SK-N-SH treated with all-trans-retinoic acid at 6 μM for 48 hours (cell line): ENCODE results near the gene POFUT1.

Experiments
- ATAC-seq: fragments of 200-7000 bp; cut with Tn5 transposase; 3 replicates; pipeline ENCODE4 v1.9.1; 2020; ENCODE audit warnings: mild to moderate bottlenecking, moderate library complexity
- ARNTL ChIP-seq: fragments of 450-650 bp; formaldehyde crosslinking; IDR thresholded peaks from 2 replicates; pipeline ENCODE4 v1.5.0; 2020; ENCODE audit warnings: low read depth, mild to moderate bottlenecking, moderate library complexity, borderline replicate concordance
- BACH2 ChIP-seq: fragments of 250-450 bp; sonication (Bioruptor Pico); IDR thresholded peaks from 2 replicates; pipeline ENCODE4 v1.9.0; 2021; ENCODE audit warnings: mild to moderate bottlenecking, borderline replicate concordance
- CSDC2 ChIP-seq: fragments of 250-450 bp; sonication (Bioruptor Pico); IDR thresholded peaks from 2 replicates; pipeline ENCODE4 v1.5.0; 2020; ENCODE audit warnings: mild to moderate bottlenecking, moderate library complexity
- ESRRG ChIP-seq: fragments of 250-450 bp; sonication (Bioruptor Pico); IDR thresholded peaks from 2 replicates; pipeline ENCODE4 v1.6.1; 2021; ENCODE audit warnings: mild to moderate bottlenecking
- GLIS3 ChIP-seq: fragments of 250-450 bp; sonication (Bioruptor Pico); IDR thresholded peaks from 2 replicates; pipeline ENCODE4 v1.5.0; 2020; ENCODE audit warnings: mild to moderate bottlenecking, moderate library complexity
- ISL1 ChIP-seq: fragments of 250-450 bp; sonication (Bioruptor Pico); IDR thresholded peaks from 2 replicates; pipeline ENCODE4 v2.1.2; 2022; ENCODE audit warnings: mild to moderate bottlenecking, moderate library complexity
- OSR1 ChIP-seq: fragments of 250-450 bp; sonication (Bioruptor Pico); IDR thresholded peaks from 2 replicates; pipeline ENCODE4 v1.8.0; 2022; ENCODE audit warnings: moderate library complexity, mild to moderate bottlenecking, inconsistent platforms
- PPARA ChIP-seq: fragments of 250-450 bp; sonication (Bioruptor Pico); IDR thresholded peaks from 2 replicates; pipeline ENCODE4 v1.5.0; 2020; ENCODE audit warnings: mild to moderate bottlenecking, borderline replicate concordance
- RARB ChIP-seq: fragments of 250-450 bp; sonication (Bioruptor Pico); IDR thresholded peaks from 2 replicates; pipeline ENCODE4 v1.8.0; 2021; ENCODE audit warnings: mild to moderate bottlenecking, moderate library complexity
- SNAI2 ChIP-seq: fragments of 250-450 bp; sonication (Bioruptor Pico); IDR thresholded peaks from 2 replicates; pipeline ENCODE4 v1.5.0; 2020; ENCODE audit warnings: mild to moderate bottlenecking, moderate library complexity
- TCF4 ChIP-seq: fragments of 250-450 bp; sonication (Bioruptor Pico); IDR thresholded peaks from 2 replicates; pipeline ENCODE4 v1.8.0; 2021; ENCODE audit warnings: mild to moderate bottlenecking, moderate library complexity, borderline replicate concordance
- TOX ChIP-seq: fragments of 250-450 bp; sonication (Bioruptor Pico); IDR thresholded peaks from 2 replicates; pipeline ENCODE4 v1.8.0; 2021; ENCODE audit warnings: mild to moderate bottlenecking, moderate library complexity, borderline replicate concordance
- ZC3H10 ChIP-seq: fragments of 250-450 bp; sonication (Bioruptor Pico); IDR thresholded peaks from 2 replicates; pipeline ENCODE4 v1.5.1; 2021; ENCODE audit warnings: mild to moderate bottlenecking, moderate library complexity
- ZFP3 ChIP-seq: fragments of 250-450 bp; sonication (Bioruptor Pico); IDR thresholded peaks from 2 replicates; pipeline ENCODE4 v1.5.0; 2020; ENCODE audit warnings: mild to moderate bottlenecking, moderate library complexity
- ZFP30 ChIP-seq: fragments of 450-650 bp; formaldehyde crosslinking; IDR thresholded peaks from 2 replicates; pipeline ENCODE4 v1.5.0; 2022; ENCODE audit warnings: mild to moderate bottlenecking, moderate library complexity
- ZNF70 ChIP-seq: fragments of 450-650 bp; formaldehyde crosslinking; IDR thresholded peaks from 2 replicates; pipeline ENCODE4 v1.5.0; 2020; ENCODE audit warnings: mild to moderate bottlenecking, moderate library complexity
- TF ChIP-seq, protein P1 (sequence below): fragments of 250-450 bp; sonication (Bioruptor Pico); IDR thresholded peaks from 2 replicates; pipeline ENCODE4 v1.5.1; 2020; ENCODE audit warnings: low read depth, mild to moderate bottlenecking, moderate library complexity
- TF ChIP-seq, protein P2 (sequence below): fragments of 250-450 bp; sonication (Bioruptor Pico); IDR thresholded peaks from 2 replicates; pipeline ENCODE4 v1.5.1; 2021; ENCODE audit warnings: mild to moderate bottlenecking, moderate library complexity
- TF ChIP-seq, protein P3 (sequence below): fragments of 250-450 bp; sonication (Bioruptor Pico); IDR thresholded peaks from 2 replicates; pipeline ENCODE4 v1.8.0; 2020; ENCODE audit warnings: mild to moderate bottlenecking, moderate library complexity, borderline replicate concordance
- TF ChIP-seq, protein P4 (sequence below): fragments of 250-450 bp; sonication (Bioruptor Pico); IDR thresholded peaks from 2 replicates; pipeline ENCODE4 v1.8.0; 2021; ENCODE audit warnings: low read depth, mild to moderate bottlenecking, moderate library complexity, borderline replicate concordance

Gene POFUT1

DNA sequence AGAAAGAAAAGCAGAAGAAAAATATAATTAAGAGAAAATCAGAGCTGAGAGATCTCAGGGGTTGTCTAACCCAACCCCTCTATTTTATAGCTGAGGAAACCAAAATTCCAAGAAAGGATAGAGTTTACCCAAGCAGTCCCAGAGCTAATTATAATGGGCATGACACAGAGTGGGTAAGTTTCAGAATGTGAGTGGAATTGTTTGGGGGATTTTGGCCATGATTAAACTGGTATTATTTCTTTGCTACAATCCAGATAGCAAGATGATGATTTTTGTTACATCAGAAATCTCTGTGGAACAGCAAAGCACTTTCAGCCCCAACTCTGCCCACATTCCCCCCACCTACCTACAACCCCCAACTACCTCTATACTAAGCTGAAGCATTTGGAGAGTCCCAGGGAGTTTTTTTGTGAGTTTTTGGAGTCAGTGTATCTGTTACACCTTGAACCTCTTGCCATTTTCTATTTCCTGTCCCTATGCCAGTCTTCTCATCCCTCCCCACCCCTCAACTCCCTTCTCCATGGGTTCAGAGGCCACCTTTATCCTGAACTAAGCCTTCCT is 24.7 kb downstream of the POFUT1 start:
- no peak for TF ChIP-seq BACH2 (CRISPR knock-in tag)
- TF ChIP-seq PPARA (CRISPR knock-in tag), result no peak
- no peak for ATAC-seq

DNA sequence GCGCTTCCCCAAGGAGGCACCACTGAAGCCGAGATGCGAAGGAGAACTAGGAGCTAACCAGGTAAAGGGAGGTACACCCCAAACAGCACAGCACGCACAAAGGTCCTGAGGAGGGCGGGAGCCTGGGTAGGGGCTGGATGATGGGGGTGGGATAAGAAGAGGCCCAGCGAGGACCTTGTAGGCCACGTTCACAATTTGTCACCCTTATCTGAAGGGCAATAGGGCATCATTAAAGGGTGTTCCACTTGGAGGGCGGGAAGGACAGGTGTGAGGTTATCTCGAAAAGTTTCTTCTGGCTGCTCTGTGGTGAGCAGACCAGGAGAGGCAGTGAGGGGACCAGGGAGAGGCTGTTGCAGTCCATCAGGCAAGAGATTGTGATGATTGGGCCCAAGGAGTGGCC is 25.6 kb downstream of the POFUT1 start:
- no peak for ATAC-seq
- TF ChIP-seq TOX (CRISPR knock-in tag), result no peak
- TF ChIP-seq, protein P1, sequence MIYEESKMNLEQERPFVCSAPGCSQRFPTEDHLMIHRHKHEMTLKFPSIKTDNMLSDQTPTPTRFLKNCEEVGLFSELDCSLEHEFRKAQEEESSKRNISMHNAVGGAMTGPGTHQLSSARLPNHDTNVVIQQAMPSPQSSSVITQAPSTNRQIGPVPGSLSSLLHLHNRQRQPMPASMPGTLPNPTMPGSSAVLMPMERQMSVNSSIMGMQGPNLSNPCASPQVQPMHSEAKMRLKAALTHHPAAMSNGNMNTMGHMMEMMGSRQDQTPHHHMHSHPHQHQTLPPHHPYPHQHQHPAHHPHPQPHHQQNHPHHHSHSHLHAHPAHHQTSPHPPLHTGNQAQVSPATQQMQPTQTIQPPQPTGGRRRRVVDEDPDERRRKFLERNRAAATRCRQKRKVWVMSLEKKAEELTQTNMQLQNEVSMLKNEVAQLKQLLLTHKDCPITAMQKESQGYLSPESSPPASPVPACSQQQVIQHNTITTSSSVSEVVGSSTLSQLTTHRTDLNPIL, result no peak
- TF ChIP-seq ESRRG (CRISPR knock-in tag), result no peak
- TF ChIP-seq, protein P2, sequence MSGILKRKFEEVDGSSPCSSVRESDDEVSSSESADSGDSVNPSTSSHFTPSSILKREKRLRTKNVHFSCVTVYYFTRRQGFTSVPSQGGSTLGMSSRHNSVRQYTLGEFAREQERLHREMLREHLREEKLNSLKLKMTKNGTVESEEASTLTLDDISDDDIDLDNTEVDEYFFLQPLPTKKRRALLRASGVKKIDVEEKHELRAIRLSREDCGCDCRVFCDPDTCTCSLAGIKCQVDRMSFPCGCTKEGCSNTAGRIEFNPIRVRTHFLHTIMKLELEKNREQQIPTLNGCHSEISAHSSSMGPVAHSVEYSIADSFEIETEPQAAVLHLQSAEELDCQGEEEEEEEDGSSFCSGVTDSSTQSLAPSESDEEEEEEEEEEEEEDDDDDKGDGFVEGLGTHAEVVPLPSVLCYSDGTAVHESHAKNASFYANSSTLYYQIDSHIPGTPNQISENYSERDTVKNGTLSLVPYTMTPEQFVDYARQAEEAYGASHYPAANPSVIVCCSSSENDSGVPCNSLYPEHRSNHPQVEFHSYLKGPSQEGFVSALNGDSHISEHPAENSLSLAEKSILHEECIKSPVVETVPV (CRISPR knock-in tag), result no peak
- TF ChIP-seq ZFP30 (CRISPR knock-in tag), result no peak
- TF ChIP-seq RARB (CRISPR knock-in tag), result no peak
- TF ChIP-seq ARNTL (CRISPR knock-in tag), result no peak
- no peak for TF ChIP-seq OSR1
- TF ChIP-seq, protein P3, sequence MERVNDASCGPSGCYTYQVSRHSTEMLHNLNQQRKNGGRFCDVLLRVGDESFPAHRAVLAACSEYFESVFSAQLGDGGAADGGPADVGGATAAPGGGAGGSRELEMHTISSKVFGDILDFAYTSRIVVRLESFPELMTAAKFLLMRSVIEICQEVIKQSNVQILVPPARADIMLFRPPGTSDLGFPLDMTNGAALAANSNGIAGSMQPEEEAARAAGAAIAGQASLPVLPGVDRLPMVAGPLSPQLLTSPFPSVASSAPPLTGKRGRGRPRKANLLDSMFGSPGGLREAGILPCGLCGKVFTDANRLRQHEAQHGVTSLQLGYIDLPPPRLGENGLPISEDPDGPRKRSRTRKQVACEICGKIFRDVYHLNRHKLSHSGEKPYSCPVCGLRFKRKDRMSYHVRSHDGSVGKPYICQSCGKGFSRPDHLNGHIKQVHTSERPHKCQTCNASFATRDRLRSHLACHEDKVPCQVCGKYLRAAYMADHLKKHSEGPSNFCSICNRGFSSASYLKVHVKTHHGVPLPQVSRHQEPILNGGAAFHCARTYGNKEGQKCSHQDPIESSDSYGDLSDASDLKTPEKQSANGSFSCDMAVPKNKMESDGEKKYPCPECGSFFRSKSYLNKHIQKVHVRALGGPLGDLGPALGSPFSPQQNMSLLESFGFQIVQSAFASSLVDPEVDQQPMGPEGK (CRISPR knock-in tag), result no peak
- TF ChIP-seq ZNF70, result no peak
- TF ChIP-seq PPARA (CRISPR knock-in tag), result no peak
- TF ChIP-seq BACH2 (CRISPR knock-in tag), result no peak
- no peak for TF ChIP-seq SNAI2 (CRISPR knock-in tag)

DNA sequence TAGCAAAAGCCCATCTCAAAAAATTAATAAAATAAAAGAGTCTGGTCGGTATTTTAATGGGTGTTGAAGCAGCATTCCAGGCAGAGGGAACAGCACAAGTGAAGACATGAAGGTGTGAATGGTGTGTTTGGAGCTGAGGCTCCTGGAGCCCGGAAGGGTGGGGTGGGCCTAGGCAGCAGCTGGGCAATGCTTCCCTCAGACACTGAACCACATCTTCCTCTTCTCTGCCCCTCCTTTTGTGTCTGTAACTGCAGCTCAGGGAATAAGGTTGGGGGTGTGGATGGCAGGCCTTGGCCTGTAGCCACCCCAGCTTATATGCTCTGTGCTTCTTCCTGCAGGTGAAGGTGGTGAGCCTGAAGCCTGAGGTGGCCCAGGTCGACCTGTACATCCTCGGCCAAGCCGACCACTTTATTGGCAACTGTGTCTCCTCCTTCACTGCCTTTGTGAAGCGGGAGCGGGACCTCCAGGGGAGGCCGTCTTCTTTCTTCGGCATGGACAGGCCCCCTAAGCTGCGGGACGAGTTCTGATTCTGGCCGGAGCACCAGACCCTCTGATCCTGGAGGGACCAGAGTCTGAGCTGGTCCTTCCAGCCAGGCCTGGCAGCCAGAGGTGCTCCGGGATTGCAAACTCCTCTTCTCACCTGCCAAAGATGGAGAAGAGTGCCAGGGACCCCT is 26.6 kb downstream of the POFUT1 start:
- TF ChIP-seq CSDC2 (CRISPR knock-in tag), result no peak
- no peak for TF ChIP-seq ZFP30 (CRISPR knock-in tag)
- no peak for ATAC-seq

DNA sequence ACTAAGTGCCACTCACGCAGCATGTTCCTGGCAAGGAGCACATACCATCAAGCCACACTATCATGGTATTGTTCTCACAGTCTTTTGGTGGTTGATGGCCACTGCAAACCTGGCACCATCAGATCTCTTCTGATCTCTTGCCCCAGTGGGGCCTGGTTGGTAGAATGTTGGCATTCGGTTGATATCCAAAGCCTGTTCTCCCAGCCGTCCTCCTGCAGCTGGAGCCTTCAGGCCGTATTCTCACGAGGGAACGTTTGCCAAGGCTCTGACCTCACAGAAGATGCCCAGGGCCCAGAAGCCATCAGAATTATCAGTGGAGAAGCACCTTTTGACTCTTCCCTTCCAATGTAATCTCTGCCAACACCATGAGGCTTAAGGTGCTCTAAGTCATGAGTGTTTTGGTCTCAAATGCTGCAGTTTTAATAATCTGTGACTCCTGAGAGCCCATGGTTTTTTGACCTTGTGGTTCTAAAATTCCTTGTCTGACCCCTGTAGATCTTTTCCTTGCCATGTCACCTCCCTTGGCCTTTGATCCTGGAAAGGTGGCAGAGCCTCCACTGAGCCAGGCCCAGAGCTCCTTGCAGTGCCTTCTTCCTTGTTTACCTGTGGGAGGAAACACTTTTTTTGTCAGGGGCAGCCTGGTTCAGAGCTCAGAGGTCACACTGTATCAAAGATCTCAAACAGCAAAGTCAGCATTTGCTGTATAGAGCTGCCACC is 27.8 kb downstream of the POFUT1 start:
- TF ChIP-seq ZFP3 (CRISPR knock-in tag) (no peak), ISL1 (no peak), RARB (CRISPR knock-in tag) (no peak), BACH2 (CRISPR knock-in tag) (no peak), ZFP30 (CRISPR knock-in tag) (no peak), ZC3H10 (CRISPR knock-in tag) (no peak), ESRRG (CRISPR knock-in tag) (no peak), TOX (CRISPR knock-in tag) (no peak), PPARA (CRISPR knock-in tag) (no peak), TCF4 (CRISPR knock-in tag) (no peak), OSR1 (no peak), CSDC2 (CRISPR knock-in tag) (no peak), ARNTL (CRISPR knock-in tag) (no peak), GLIS3 (CRISPR knock-in tag) (no peak)
- TF ChIP-seq, protein P4, sequence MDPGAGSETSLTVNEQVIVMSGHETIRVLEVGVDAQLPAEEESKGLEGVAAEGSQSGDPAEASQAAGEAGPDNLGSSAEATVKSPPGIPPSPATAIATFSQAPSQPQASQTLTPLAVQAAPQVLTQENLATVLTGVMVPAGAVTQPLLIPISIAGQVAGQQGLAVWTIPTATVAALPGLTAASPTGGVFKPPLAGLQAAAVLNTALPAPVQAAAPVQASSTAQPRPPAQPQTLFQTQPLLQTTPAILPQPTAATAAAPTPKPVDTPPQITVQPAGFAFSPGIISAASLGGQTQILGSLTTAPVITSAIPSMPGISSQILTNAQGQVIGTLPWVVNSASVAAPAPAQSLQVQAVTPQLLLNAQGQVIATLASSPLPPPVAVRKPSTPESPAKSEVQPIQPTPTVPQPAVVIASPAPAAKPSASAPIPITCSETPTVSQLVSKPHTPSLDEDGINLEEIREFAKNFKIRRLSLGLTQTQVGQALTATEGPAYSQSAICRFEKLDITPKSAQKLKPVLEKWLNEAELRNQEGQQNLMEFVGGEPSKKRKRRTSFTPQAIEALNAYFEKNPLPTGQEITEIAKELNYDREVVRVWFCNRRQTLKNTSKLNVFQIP (CRISPR knock-in tag), result no peak
- TF ChIP-seq, protein P2 (CRISPR knock-in tag), result no peak
- TF ChIP-seq, protein P3 (CRISPR knock-in tag), result no peak
- TF ChIP-seq, protein P1, result no peak
- no peak for ATAC-seq
